ENCODE measurements around the gene PPP1R2B. TPM values are rescaled to one million over a fixed set of nuclear protein-coding genes. Genes with fewer than 3 reads are reported as not detected.

Gene PPP1R2B
- total and polyA plus RNA-seq, 2 of the 4 experiments (the other 2 are of a cell fraction), result not detected

- ATAC-seq (ENCODE audit: low read depth) (no peak), DNase-seq (no peak)
- ChIA-PET POLR2A (ENCODE audit: unreplicated experiment) (no interaction called here), CTCF (no interaction called here)
- Histone ChIP-seq H3K14ac (replicated peaks; ENCODE audit: low read depth, low read length) (no peak overlapping the region), H2AFZ (replicated peaks; ENCODE audit: low read length, poor library complexity) (no peak overlapping the region), H2BK20ac (ENCODE audit: low read depth, low read length) (no peak overlapping the region), H3K27me3 (ENCODE audit: control insufficient read depth, insufficient read depth, low read length) (no peaks in the 10 kb centered on the region; the same call in 1 of the 2 replicates), H3K4me2 (ENCODE audit: low read depth, low read length) (no peak overlapping the region), H3K18ac (ENCODE audit: low read depth, low read length) (no peak overlapping the region), H4K8ac (ENCODE audit: low read depth in 2 of 2, low read length in 2 of 2) (no peak overlapping the region), H2AK5ac (ENCODE audit: low read depth, low read length) (no peak overlapping the region), H2BK15ac (ENCODE audit: low read depth, low read length) (no peak overlapping the region), H3K9ac (ENCODE audit: low read depth, low read length) (no peak overlapping the region), H2BK120ac (ENCODE audit: low read depth, low read length) (no peak overlapping the region), H3K36me3 (ENCODE audit: control insufficient read depth, insufficient read depth, low read length) (no peaks in the 10 kb centered on the region), H3K9me3 (ENCODE audit: control insufficient read depth, insufficient read depth, low read length) (no peaks in the 10 kb centered on the region), H3K9me1 (ENCODE audit: insufficient read depth, low read length) (no peaks in the 10 kb centered on the region), H4K91ac (ENCODE audit: insufficient read depth, low read depth, low read length) (no peak overlapping the region), H3K4me1 (ENCODE audit: control insufficient read depth, insufficient read depth, low read length) (no peaks in the 10 kb centered on the region), H3K4me3 (ENCODE audit: insufficient read depth, low read depth, low read length) (no peak overlapping the region), H4K20me1 (ENCODE audit: insufficient read depth, low read length) (no peaks in the 10 kb centered on the region), H2AK9ac (replicated peaks; ENCODE audit: low read depth, low read length, poor library complexity) (no peak overlapping the region), H2BK5ac (ENCODE audit: low read depth, low read length, poor library complexity, severe bottlenecking) (no peak overlapping the region), H3K27ac (ENCODE audit: insufficient read depth, low read length) (no peak overlapping the region), H3K23ac (ENCODE audit: low read depth, low read length) (no peak overlapping the region), H4K5ac (ENCODE audit: low read depth, low read length) (no peak overlapping the region), H3K56ac (ENCODE audit: extremely low read depth, insufficient read depth, low read length) (no peak overlapping the region), H3K79me1 (ENCODE audit: low read depth in 1 of 2, low read length in 2 of 2) (no peaks in the 10 kb centered on the region), H3K4ac (ENCODE audit: low read depth, low read length) (no peak overlapping the region)
- no TSS peak for BruUV-seq (replicated peaks)
- dilution Hi-C loops (cut with HindIII; ENCODE audit: low sequenced_read_pairs, unreplicated experiment), result no loop called here
- intact Hi-C loops (cut with micrococcal nuclease), result loop anchor here (5.0 to 10.0 kb wide), 4 partner anchors 306 to 1881 kb away; partner anchors contain the start of gene MRPL22
- 73% methylated on average over 3 of the region's 4 CpGs; no CpG with 5 or more reads in 1 of the 2 experiments for WGBS, 2 experiments (ENCODE audit: extremely low coverage in 2 of 2, insufficient read length in 1 of 2)
- TF ChIP-seq MXI1 (IDR thresholded peaks at IDR 0.05; ENCODE audit: borderline replicate concordance, low read depth, low read length) (no peak), CEBPB (IDR thresholded peaks at IDR 0.05; ENCODE audit: low read depth, low read length) (no peak), CTCF (conservative IDR thresholded peaks at IDR 0.05; ENCODE audit: low read depth, low read length) (no peak), POLR2A (IDR thresholded peaks at IDR 0.05; ENCODE audit: low read depth, low read length) (no peak), FOS (IDR thresholded peaks at IDR 0.05; ENCODE audit: low read depth, low read length) (no peak), MAFK (IDR thresholded peaks at IDR 0.05; ENCODE audit: low read depth, low read length) (no peak), RFX5 (IDR thresholded peaks at IDR 0.05; ENCODE audit: low read depth, low read length) (no peak), CHD1 (IDR thresholded peaks at IDR 0.05; ENCODE audit: low read depth, low read length) (no peak), NFE2L2 (IDR thresholded peaks at IDR 0.05; ENCODE audit: low read depth, low read length) (no peak), MAZ (IDR thresholded peaks at IDR 0.05; ENCODE audit: borderline replicate concordance, low read depth, low read length) (no peak), BHLHE40 (IDR thresholded peaks at IDR 0.05; ENCODE audit: low read depth, low read length) (no peak), ELK1 (IDR thresholded peaks at IDR 0.05; ENCODE audit: borderline replicate concordance, low read depth, low read length) (no peak), SMC3 (IDR thresholded peaks at IDR 0.05; ENCODE audit: low read depth, low read length) (no peak), RCOR1 (IDR thresholded peaks at IDR 0.05; ENCODE audit: insufficient replicate concordance, low read length) (no peak), RAD21 (IDR thresholded peaks at IDR 0.05; ENCODE audit: low read length) (no peak)
- TF ChIP-seq, protein P1, sequence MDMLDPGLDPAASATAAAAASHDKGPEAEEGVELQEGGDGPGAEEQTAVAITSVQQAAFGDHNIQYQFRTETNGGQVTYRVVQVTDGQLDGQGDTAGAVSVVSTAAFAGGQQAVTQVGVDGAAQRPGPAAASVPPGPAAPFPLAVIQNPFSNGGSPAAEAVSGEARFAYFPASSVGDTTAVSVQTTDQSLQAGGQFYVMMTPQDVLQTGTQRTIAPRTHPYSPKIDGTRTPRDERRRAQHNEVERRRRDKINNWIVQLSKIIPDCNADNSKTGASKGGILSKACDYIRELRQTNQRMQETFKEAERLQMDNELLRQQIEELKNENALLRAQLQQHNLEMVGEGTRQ (IDR thresholded peaks at IDR 0.05; ENCODE audit: low read depth, low read length), result no peak
- in situ Hi-C loops (cut with MboI; ENCODE audit: low sequenced_read_pairs), result loop anchor here (10.0 kb wide), 1 partner anchor 1851 kb away; no protein-coding TSS in a partner anchor
Measured at GRCh38 chr5:156826150-156826549, 23.9 kb upstream of the PPP1R2B start.

All from IMR-90 (cell line).